Aortic smooth muscle cell (primary cell): ENCODE measurements around the gene WFDC6. TPM values are rescaled to one million over a fixed set of nuclear protein-coding genes. Genes with fewer than 3 reads are reported as not detected.

Experiments used
- total RNA-seq: library from RNA; depleted of rRNA; stranded (reverse); fragments of >200 nt; gene quantifications from 2 replicates; pipeline ENCODE4 v1.2.3, GENCODE V29; 2014

WFDC6 gene
- not detected in 2 replicates for total RNA-seq

GRCh38 chr20:45539382-45539781, at the start of gene WFDC6:
Gene WFDC6 (minus strand): TSS chr20:45539482. CDS start chr20:45539407, 75 bp downstream.

GRCh38 chr20:45579184-45579583, 39.9 kb upstream of the WFDC6 start, which contains the start of gene WFDC8:
Gene WFDC8 (minus strand): TSS chr20:45579284. CDS start chr20:45579247, 37 bp downstream.

GRCh38 chr20:45547206-45547770, 8.0 kb upstream of the WFDC6 start, which contains the start of gene EPPIN:
Gene EPPIN (minus strand): TSS chr20:45547401. CDS start chr20:45547357, 44 bp downstream.

GRCh38 chr20:45515147-45515913, 24.0 kb downstream of the WFDC6 start, which contains the start of gene SPINT3:
Gene SPINT3 (minus strand): TSS chr20:45515622. CDS start chr20:45515608, 14 bp downstream.

Other genes with a start within 250 kb of the WFDC6 start
- gene RBPJL, start 232.6 kb downstream of the WFDC6 start, total RNA-seq: not detected in 2 replicates
- not detected in 2 replicates for gene MATN4, start 231.2 kb downstream of the WFDC6 start, total RNA-seq
- gene SDC4, start 191.1 kb downstream of the WFDC6 start, total RNA-seq: 54.5 and 89.0 TPM in 2 replicates
- 17.6 and 19.5 TPM in 2 replicates for gene SYS1, start 176.3 kb downstream of the WFDC6 start, total RNA-seq
- 0.19 TPM in 1 of 2 replicates, not detected in the other for gene TP53TG5, start 161.2 kb downstream of the WFDC6 start, total RNA-seq
- 7.1 and 11.3 TPM in 2 replicates for gene DBNDD2, start 131.2 kb downstream of the WFDC6 start, total RNA-seq
- 30.1 and 37.3 TPM in 2 replicates for gene PIGT, start 123.3 kb downstream of the WFDC6 start, total RNA-seq
- gene WFDC2, start 69.7 kb downstream of the WFDC6 start, total RNA-seq: not detected in 2 replicates
- not detected in 2 replicates for gene SPINT3, start 23.9 kb downstream of the WFDC6 start, total RNA-seq
- not detected in 2 replicates for gene EPPIN, start 7.9 kb upstream of the WFDC6 start, total RNA-seq
- gene WFDC8, start 39.8 kb upstream of the WFDC6 start, total RNA-seq: not detected in 2 replicates
- not detected in 2 replicates for gene WFDC10A, start 90.3 kb upstream of the WFDC6 start, total RNA-seq
- not detected in 2 replicates for gene WFDC9, start 91.8 kb upstream of the WFDC6 start, total RNA-seq
- not detected in 2 replicates for gene WFDC11, start 130.8 kb upstream of the WFDC6 start, total RNA-seq
- not detected in 2 replicates for gene WFDC13, start 162.6 kb upstream of the WFDC6 start, total RNA-seq
- gene WFDC10B, start 165.5 kb upstream of the WFDC6 start, total RNA-seq: not detected in 2 replicates
- not detected in 2 replicates for gene SPINT4, start 182.9 kb upstream of the WFDC6 start, total RNA-seq